ENCODE results near the gene KLF6. TPM values are rescaled to one million over a fixed set of nuclear protein-coding genes. Genes with fewer than 3 reads are reported as not detected.

Gene KLF6
- total RNA-seq, 2 experiments from 2014 or later, result 19.2 to 43.0 TPM

- Histone ChIP-seq H3K9me3 (ENCODE audit: low read length) (peaks cover 22% of the 10 kb centered on the region; the same call in 1 of the 2 replicates), H3K27ac (ENCODE audit: low read depth, low read length, poor library complexity, severe bottlenecking) (no peak overlapping the region), H3K9me2 (ENCODE audit: insufficient read depth, low read length) (no peaks in the 10 kb centered on the region), H4K20me1 (ENCODE audit: insufficient read depth, low read length) (no peaks in the 10 kb centered on the region), H3K4me2 (ENCODE audit: low read length) (no peak overlapping the region), H3K36me3 (ENCODE audit: insufficient read depth, low read length) (no peaks in the 10 kb centered on the region; the same call in 1 of the 2 replicates), H3K4me1 (ENCODE audit: insufficient read depth, low read length, poor library complexity, severe bottlenecking) (peaks cover 8% of the 10 kb centered on the region), H2AFZ (ENCODE audit: low read length) (no peak overlapping the region), H3K79me2 (ENCODE audit: insufficient read depth, low read depth, low read length) (no peaks in the 10 kb centered on the region), H3K4me3 (ENCODE audit: low read depth, low read length, poor library complexity, severe bottlenecking) (no peak overlapping the region)
- no peak for DNase-seq (ENCODE audit: low spot score)
- no TSS peak for BruUV-seq (replicated peaks)
- intact Hi-C loops (cut with micrococcal nuclease; ENCODE audit: unreplicated experiment), result no loop called here
- CTCF ChIA-PET (ENCODE audit: unreplicated experiment), result no interaction called here
- POLR2A ChIA-PET, result interaction anchor here (0.8 kb wide), 1 partner anchor 33 kb away, joined by 3 read pairs; no protein-coding TSS in a partner anchor
- no peak for TF ChIP-seq CTCF (conservative IDR thresholded peaks at IDR 0.05; ENCODE audit: low read length)
- no peak for TF ChIP-seq EZH2phosphoT487 (IDR thresholded peaks at IDR 0.05; ENCODE audit: borderline replicate concordance, low read depth, low read length)
These were observed 8.5 kb upstream of the KLF6 start for GRCh38 chr10:3793553-3793952.

GRCh38 chr10:3792710-3793219 is 7.8 kb upstream of the KLF6 start:
- H3K27ac ChIP-seq (ENCODE audit: low read depth, low read length, poor library complexity, severe bottlenecking), result no peak overlapping the region
- no TSS peak for BruUV-seq (replicated peaks)
- H3K79me2 ChIP-seq (ENCODE audit: insufficient read depth, low read depth, low read length), result no peaks in the 10 kb centered on the region
- H3K4me3 ChIP-seq (ENCODE audit: low read depth, low read length, poor library complexity, severe bottlenecking), result no peak overlapping the region
- ChIA-PET POLR2A (no interaction called here), CTCF (ENCODE audit: unreplicated experiment) (no interaction called here)
- intact Hi-C loops (cut with micrococcal nuclease; ENCODE audit: unreplicated experiment), result no loop called here
- H3K9me2 ChIP-seq (ENCODE audit: insufficient read depth, low read length), result no peaks in the 10 kb centered on the region
- no peaks in the 10 kb centered on the region; the same call in 1 of the 2 replicates for H3K36me3 ChIP-seq (ENCODE audit: insufficient read depth, low read length)
- peaks cover 18% of the 10 kb centered on the region; the same call in 1 of the 2 replicates for H3K9me3 ChIP-seq (ENCODE audit: low read length)
- H4K20me1 ChIP-seq (ENCODE audit: insufficient read depth, low read length), result no peaks in the 10 kb centered on the region
- DNase-seq (ENCODE audit: low spot score), result no peak
- no peak overlapping the region for H2AFZ ChIP-seq (ENCODE audit: low read length)
- H3K4me1 ChIP-seq (ENCODE audit: insufficient read depth, low read length, poor library complexity, severe bottlenecking), result peaks cover 8% of the 10 kb centered on the region
- TF ChIP-seq EZH2phosphoT487 (IDR thresholded peaks at IDR 0.05; ENCODE audit: borderline replicate concordance, low read depth, low read length) (no peak), CTCF (conservative IDR thresholded peaks at IDR 0.05; ENCODE audit: low read length) (no peak)
- H3K4me2 ChIP-seq (ENCODE audit: low read length), result no peak overlapping the region

DNA sequence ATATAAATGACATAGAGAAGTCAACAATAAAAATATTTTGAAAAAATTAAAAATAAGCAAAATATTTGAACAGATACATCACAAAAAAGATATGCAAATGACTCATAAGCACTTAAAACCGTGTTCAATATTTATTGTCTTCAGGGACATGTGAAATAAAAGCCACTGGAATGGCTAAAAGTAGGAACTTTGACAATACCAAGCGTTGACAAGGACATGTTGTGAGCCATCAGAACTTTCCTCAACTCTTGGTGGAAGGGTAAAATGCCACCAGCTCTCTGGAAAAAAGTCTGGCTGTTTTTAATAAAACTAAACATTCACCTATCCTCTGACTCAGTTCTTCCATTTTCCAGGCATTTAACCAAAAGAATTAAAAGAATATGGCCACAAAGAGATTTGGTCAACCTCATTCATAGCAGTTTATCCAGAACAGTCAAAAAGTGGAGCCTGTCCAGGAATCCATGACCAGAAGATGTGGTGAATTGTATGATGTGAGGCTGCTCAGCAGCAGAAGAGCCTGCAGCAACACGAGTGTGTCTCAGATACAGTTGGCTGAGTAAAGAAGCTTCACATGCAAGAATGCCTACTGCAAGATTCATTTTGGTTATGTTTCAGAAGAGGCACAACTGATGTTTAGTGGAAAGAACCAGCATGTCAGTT is 7.1 kb upstream of the KLF6 start:
- TF ChIP-seq EZH2phosphoT487 (IDR thresholded peaks at IDR 0.05; ENCODE audit: borderline replicate concordance, low read depth, low read length) (no peak), CTCF (conservative IDR thresholded peaks at IDR 0.05; ENCODE audit: low read length) (no peak)
- Histone ChIP-seq H3K4me1 (ENCODE audit: insufficient read depth, low read length, poor library complexity, severe bottlenecking) (peaks cover 8% of the 10 kb centered on the region), H3K27ac (ENCODE audit: low read depth, low read length, poor library complexity, severe bottlenecking) (no peak overlapping the region), H2AFZ (ENCODE audit: low read length) (no peak overlapping the region), H3K36me3 (ENCODE audit: insufficient read depth, low read length) (no peaks in the 10 kb centered on the region; the same call in 1 of the 2 replicates), H3K9me3 (ENCODE audit: low read length) (peaks cover 18% of the 10 kb centered on the region; the same call in 1 of the 2 replicates), H3K79me2 (ENCODE audit: insufficient read depth, low read depth, low read length) (no peaks in the 10 kb centered on the region), H3K4me2 (ENCODE audit: low read length) (no peak overlapping the region), H3K4me3 (ENCODE audit: low read depth, low read length, poor library complexity, severe bottlenecking) (no peak overlapping the region), H4K20me1 (ENCODE audit: insufficient read depth, low read length) (no peaks in the 10 kb centered on the region), H3K9me2 (ENCODE audit: insufficient read depth, low read length) (no peaks in the 10 kb centered on the region)
- POLR2A ChIA-PET, result interaction anchor here (0.7 kb wide), 1 partner anchor 428 kb away, joined by 4 read pairs; no protein-coding TSS in a partner anchor
- BruUV-seq (replicated peaks), result no TSS peak
- no peak for DNase-seq (ENCODE audit: low spot score)
- CTCF ChIA-PET (ENCODE audit: unreplicated experiment), result no interaction called here
- intact Hi-C loops (cut with micrococcal nuclease; ENCODE audit: unreplicated experiment), result no loop called here
